CD4-positive, alpha-beta T cell (primary cell): ENCODE measurements around the gene SPINK6. TPM values are rescaled to one million over a fixed set of nuclear protein-coding genes. Genes with fewer than 3 reads are reported as not detected.

Source experiments
- ATAC-seq: fragments of 200-7000 bp; cut with Tn5 transposase; one replicate; pipeline ENCODE4 v1.10.0; 2022; ENCODE audit warnings: mild to moderate bottlenecking; ENCODE audit not compliant: poor library complexity
- CTCF ChIA-PET: fragments of 350-600 bp; sonication (Branson Sonifier 250); formaldehyde crosslinking; loops from one replicate; lab custom pipeline; 2021; ENCODE audit warnings: antibody characterized with exemption, inconsistent platforms; lab: Charles Lee
- POLR2A ChIA-PET: fragments of 350-600 bp; sonication (Branson Sonifier 250); formaldehyde crosslinking; loops from one replicate; lab custom pipeline; 2021; ENCODE audit warnings: antibody characterized with exemption, inconsistent platforms; lab: Charles Lee
- DNase-seq, 14 experiments: peaks; one replicate each; pipeline ENCODE4 v3.0.0-alpha.2; 2013 to 2020; ENCODE audit warnings: mixed read lengths in 2 of 14
- H3K27ac ChIP-seq, 2 donors: one replicate each; pipeline versions ENCODE4 v1.5.1 to v1.7.0; 2013; ENCODE audit warnings: low read length in 2 of 2, low read depth in 1 of 2, mild to moderate bottlenecking in 1 of 2
- H3K27me3 ChIP-seq, 2 experiments: 1 replicate in 1 of 2; 2 replicates in 1 of 2; pipeline versions ENCODE4 v1.6.1 to v1.7.0; 2013; ENCODE audit warnings: low read length in 2 of 2, control low read depth in 1 of 2, mild to moderate bottlenecking in 1 of 2, moderate library complexity in 1 of 2; ENCODE audit not compliant: insufficient read depth in 2 of 2, control insufficient read depth in 1 of 2
- H3K36me3 ChIP-seq: one replicate; pipeline ENCODE4 v1.6.1; 2013; ENCODE audit warnings: low read length, control low read depth; ENCODE audit not compliant: insufficient read depth
- H3K4me1 ChIP-seq: one replicate; pipeline ENCODE4 v1.6.1; 2013; ENCODE audit warnings: low read length, control low read depth; ENCODE audit not compliant: insufficient read depth
- H3K4me3 ChIP-seq: one replicate; pipeline ENCODE4 v1.5.1; 2013; ENCODE audit warnings: mild to moderate bottlenecking, low read length, moderate library complexity
- H3K9me3 ChIP-seq, 2 experiments: 1 replicate in 1 of 2; 2 replicates in 1 of 2; pipeline versions ENCODE4 v1.6.1 to v1.7.0; 2013; ENCODE audit warnings: low read length in 2 of 2, mild to moderate bottlenecking in 2 of 2, control low read depth in 1 of 2, moderate library complexity in 1 of 2; ENCODE audit not compliant: control insufficient read depth in 1 of 2, insufficient read depth in 1 of 2
- H3K27ac Mint-ChIP-seq: one replicate; pipeline ENCODE4 v1.8.0; 2020; ENCODE audit warnings: mixed read lengths
- H3K27me3 Mint-ChIP-seq: one replicate; pipeline ENCODE4 v1.8.0; 2021; ENCODE audit warnings: mixed read lengths
- H3K36me3 Mint-ChIP-seq: one replicate; pipeline ENCODE4 v1.8.0; 2021; ENCODE audit warnings: low read depth, mixed read lengths
- H3K4me1 Mint-ChIP-seq: one replicate; pipeline ENCODE4 v1.8.0; 2021; ENCODE audit warnings: low read depth, mixed read lengths
- H3K4me3 Mint-ChIP-seq: one replicate; pipeline ENCODE4 v1.8.0; 2020; ENCODE audit warnings: mild to moderate bottlenecking, mixed read lengths
- H3K9me3 Mint-ChIP-seq: one replicate; pipeline ENCODE4 v1.8.0; 2020; ENCODE audit warnings: mixed read lengths
- CTCF ChIP-seq: fragments of 200-600 bp; IDR thresholded peaks from one replicate; pipeline ENCODE4 v1.8.0; 2022; ENCODE audit warnings: antibody characterized with exemption, mild to moderate bottlenecking
- intact Hi-C, 2 experiments: fragments of 100-400 bp; cut with DNase I in 1 of 2; cut with micrococcal nuclease in 1 of 2; formaldehyde crosslinking; loops; one replicate each; pipeline versions ENCODE4 v1.15.1 to v1.9.0; 2023 to 2025; cut with DNase I, micrococcal nuclease
- polyA plus RNA-seq, 2 donors: library from polyadenylated mRNA; unstranded; fragments of 120-200 nt; gene quantifications; one replicate each; pipeline ENCODE4 v1.2.1, GENCODE V29; 2013
- total RNA-seq, 174 experiments: library from RNA in 2 of 174; stranded (reverse) in 2 of 174; gene quantifications; one replicate each; pipeline ENCODE4 v1.2.3 and lab custom pipeline; 2021 to 2026

SPINK6 gene, protein sequence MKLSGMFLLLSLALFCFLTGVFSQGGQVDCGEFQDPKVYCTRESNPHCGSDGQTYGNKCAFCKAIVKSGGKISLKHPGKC
- total RNA-seq (not detected), total RNA-seq (lab: John Stamatoyannopoulos, UW) (0 to 0.06 (median 0) reads per million in 172 experiments)
- not detected for polyA plus RNA-seq (2013, experiment 1 of 2)
- polyA plus RNA-seq (2013, experiment 2 of 2): not detected

DNA sequence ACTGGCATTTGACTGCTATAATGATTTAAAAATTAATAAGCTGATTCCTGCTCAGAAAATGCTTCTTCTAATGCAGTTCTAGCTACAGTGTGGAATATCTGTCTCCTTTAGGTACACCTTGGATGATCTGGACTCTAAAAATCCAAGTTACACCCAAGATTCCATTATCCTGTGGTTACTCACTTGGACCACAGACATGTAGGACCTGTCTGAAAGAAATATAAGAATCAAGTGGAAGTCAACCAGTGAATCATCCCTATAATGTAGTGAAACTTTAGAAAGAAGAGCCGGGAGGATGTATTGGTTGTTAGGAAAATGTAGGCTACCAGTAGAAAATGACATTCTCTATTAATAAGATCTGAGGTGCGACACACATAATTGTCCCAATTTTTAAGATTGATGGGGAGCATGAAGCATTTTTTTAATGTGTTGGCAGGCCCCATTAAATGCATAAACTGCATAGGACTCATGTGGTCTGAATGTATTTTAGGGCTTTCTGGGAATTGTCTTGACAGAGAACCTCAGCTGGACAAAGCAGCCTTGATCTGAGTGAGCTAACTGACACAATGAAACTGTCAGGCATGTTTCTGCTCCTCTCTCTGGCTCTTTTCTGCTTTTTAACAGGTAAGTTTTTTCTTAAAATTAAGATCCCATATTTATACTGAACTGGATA, at the start of gene SPINK6:
Gene SPINK6, plus strand, starts transcription at position 512 of the 673 bp plus-strand sequence. Its CDS starts 55 bp downstream, at position 567.
- no peak for ATAC-seq
- CTCF ChIA-PET: interaction anchor here (0.7 kb wide), 1 partner anchor 353 kb away, joined by 4 read pairs; no protein-coding TSS in a partner anchor

DNA sequence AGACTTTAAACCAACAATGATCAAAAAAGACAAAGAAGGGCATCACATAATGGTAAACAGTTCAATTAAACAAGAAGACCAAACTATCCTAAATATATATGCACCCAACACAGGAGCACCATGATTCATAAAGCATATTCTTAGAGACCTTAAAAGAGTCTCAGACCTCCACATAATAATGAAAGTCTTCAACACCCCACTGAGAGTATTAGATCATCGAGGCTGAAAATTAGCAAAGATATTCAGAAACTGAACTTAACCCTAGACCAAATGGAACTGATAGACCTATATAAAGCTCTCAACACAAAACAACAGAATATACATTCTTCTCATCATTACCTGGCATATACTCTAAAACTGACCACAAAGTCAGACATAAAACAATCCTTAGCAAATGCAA, 46.2 kb upstream of the SPINK6 start:
- ChIA-PET POLR2A (no interaction called here), CTCF (no interaction called here)
- Histone ChIP-seq H3K4me1 (no peaks in the 10 kb centered on the region), H3K4me3 (no peak overlapping the region), H3K36me3 (no peaks in the 10 kb centered on the region), H3K9me3 (peaks cover 0 to 7% of the 10 kb centered on the region in 2 experiments), H3K27me3 (no peaks in the 10 kb centered on the region), H3K27ac (no peak overlapping the region)
- Mint-ChIP-seq H3K4me1 (no peaks in the 10 kb centered on the region), H3K27me3 (peaks cover 4% of the 10 kb centered on the region), H3K27ac (no peak overlapping the region), H3K36me3 (no peaks in the 10 kb centered on the region), H3K9me3 (no peaks in the 10 kb centered on the region), H3K4me3 (no peak overlapping the region)
- ATAC-seq (no peak), DNase-seq (no peak)
- no peak for TF ChIP-seq CTCF
- intact Hi-C loops: no loop called here

More for the DNA sequence above, at the start of gene SPINK6:
- H3K4me3 Mint-ChIP-seq: no peak within 1 kb of the TSS
- Histone ChIP-seq H3K27ac (no peak within 1 kb of the TSS), H3K4me1 (no peaks in the 10 kb centered on the region), H3K27me3 (no peaks in the 10 kb centered on the region), H3K4me3 (no peak within 1 kb of the TSS), H3K36me3 (no peaks in the 10 kb centered on the region), H3K9me3 (no peaks in the 10 kb centered on the region)
- no peaks in the 10 kb centered on the region for H3K36me3 Mint-ChIP-seq
- no peak for TF ChIP-seq CTCF
- H3K9me3 Mint-ChIP-seq: no peaks in the 10 kb centered on the region
- H3K27me3 Mint-ChIP-seq: peaks cover 8% of the 10 kb centered on the region
- DNase-seq: no peak
- H3K27ac Mint-ChIP-seq: no peak within 1 kb of the TSS
- H3K4me1 Mint-ChIP-seq: no peaks in the 10 kb centered on the region
- POLR2A ChIA-PET: no interaction called here
- intact Hi-C loops: no loop called here

GRCh38 chr5:148162038-148162437, 40.8 kb upstream of the SPINK6 start:
- Mint-ChIP-seq H3K4me3 (no peak overlapping the region), H3K27me3 (no peaks in the 10 kb centered on the region), H3K36me3 (no peaks in the 10 kb centered on the region), H3K27ac (no peak overlapping the region), H3K4me1 (no peaks in the 10 kb centered on the region), H3K9me3 (no peaks in the 10 kb centered on the region)
- ChIA-PET CTCF (no interaction called here), POLR2A (no interaction called here)
- Histone ChIP-seq H3K4me3 (no peak overlapping the region), H3K4me1 (no peaks in the 10 kb centered on the region), H3K27ac (no peak overlapping the region), H3K9me3 (no peaks in the 10 kb centered on the region), H3K27me3 (no peaks in the 10 kb centered on the region), H3K36me3 (no peaks in the 10 kb centered on the region)
- TF ChIP-seq CTCF: no peak
- ATAC-seq: no peak
- DNase-seq: no peak
- intact Hi-C loops: no loop called here
